OCI-LY7 (cell line): Measurements from ENCODE around the gene MKKS. TPM values are rescaled to one million over a fixed set of nuclear protein-coding genes. Genes with fewer than 3 reads are reported as not detected.

Experiments
- BruUV-seq: library from RNA; stranded (reverse); fragments of 400-500 nt; replicated peaks from 2 replicates; lab custom pipeline; 2021; lab: Mats Ljungman, UMichigan
- CTCF ChIA-PET: fragments of 300-600 bp; sonication (Branson Sonifier 250); formaldehyde crosslinking; loops from one replicate; lab custom pipeline; 2022; ENCODE audit warnings: antibody characterized with exemption; ENCODE audit not compliant: unreplicated experiment; lab: Charles Lee
- POLR2A ChIA-PET: fragments of 300-600 bp; sonication (Branson Sonifier 250); formaldehyde crosslinking; loops from one replicate; lab custom pipeline; 2022; ENCODE audit warnings: antibody characterized with exemption; lab: Charles Lee
- DNase-seq: peaks from one replicate; pipeline ENCODE4 v3.0.0-alpha.2; 2015; ENCODE audit warnings: low spot score
- H2AFZ ChIP-seq: fragments of 200-600 bp; sonication (generic), shearing (Covaris generic); 2 replicates; pipeline ENCODE4 v1.6.1; 2014; ENCODE audit warnings: mild to moderate bottlenecking, antibody characterized with exemption, low read length, moderate library complexity
- H3K27ac ChIP-seq: fragments of 200-600 bp; sonication (generic); 2 replicates; pipeline ENCODE4 v1.5.1; 2014; ENCODE audit warnings: mixed run types, low read depth, mild to moderate bottlenecking, moderate library complexity, low read length, inconsistent platforms; ENCODE audit not compliant: poor library complexity, severe bottlenecking
- H3K36me3 ChIP-seq: fragments of 200-600 bp; sonication (generic); 2 replicates; pipeline ENCODE4 v1.6.1; 2014; ENCODE audit warnings: mild to moderate bottlenecking, antibody characterized with exemption, low read length, moderate library complexity, mixed read lengths; ENCODE audit not compliant: insufficient read depth
- H3K4me1 ChIP-seq: fragments of 200-600 bp; sonication (generic); 2 replicates; pipeline ENCODE4 v1.5.1; 2014; ENCODE audit warnings: mild to moderate bottlenecking, low read length; ENCODE audit not compliant: insufficient read depth, poor library complexity, severe bottlenecking
- H3K4me2 ChIP-seq: fragments of 200-600 bp; sonication (generic); 2 replicates; pipeline ENCODE4 v1.6.1; 2014; ENCODE audit warnings: mild to moderate bottlenecking, low read length
- H3K4me3 ChIP-seq: fragments of 200-600 bp; sonication (generic); 2 replicates; pipeline ENCODE4 v1.5.1; 2014; ENCODE audit warnings: mild to moderate bottlenecking, low read depth, low read length; ENCODE audit not compliant: poor library complexity, severe bottlenecking
- H3K79me2 ChIP-seq: fragments of 200-600 bp; sonication (generic); 2 replicates; pipeline ENCODE4 v1.6.1; 2016; ENCODE audit warnings: low read depth, mild to moderate bottlenecking, low read length, moderate library complexity, mixed read lengths; ENCODE audit not compliant: insufficient read depth
- H3K9me2 ChIP-seq: fragments of 200-600 bp; sonication (generic); 2 replicates; pipeline ENCODE4 v1.6.1; 2016; ENCODE audit warnings: mild to moderate bottlenecking, low read length, mixed read lengths; ENCODE audit not compliant: insufficient read depth
- H3K9me3 ChIP-seq: fragments of 200-600 bp; sonication (generic); 2 replicates; pipeline ENCODE4 v1.6.1; 2014; ENCODE audit warnings: mild to moderate bottlenecking, mixed run types, low read length, mixed read lengths
- H4K20me1 ChIP-seq: fragments of 200-600 bp; sonication (generic); 2 replicates; pipeline ENCODE4 v1.6.1; 2014; ENCODE audit warnings: mild to moderate bottlenecking, antibody characterized with exemption, low read length, moderate library complexity, mixed read lengths; ENCODE audit not compliant: insufficient read depth
- CTCF ChIP-seq: fragments of 200-600 bp; sonication (generic); conservative IDR thresholded peaks from 2 replicates; pipeline ENCODE4 v1.5.1; 2014; ENCODE audit warnings: mild to moderate bottlenecking, antibody characterized with exemption, low read length, moderate library complexity, mixed read lengths
- EZH2phosphoT487 ChIP-seq: fragments of 200-600 bp; sonication (generic); IDR thresholded peaks from 2 replicates; pipeline ENCODE4 v1.6.1; 2018; ENCODE audit warnings: low read depth, borderline replicate concordance, mild to moderate bottlenecking, mixed run types, antibody characterized with exemption, low read length, moderate library complexity, mixed read lengths
- intact Hi-C: fragments of 100-400 bp; cut with micrococcal nuclease; formaldehyde crosslinking; loops from one replicate; pipeline ENCODE4 v1.10.0; 2022; ENCODE audit not compliant: unreplicated experiment
- total RNA-seq, 2 experiments: library from RNA; depleted of rRNA in 1 of 2; stranded (reverse); fragments of >200 nt in 1 of 2; shearing (Covaris generic) in 1 of 2; gene quantifications; 2 replicates each; pipeline ENCODE4 v1.2.3, GENCODE V29; 2014 to 2022

Gene MKKS
- total RNA-seq, 2 experiments from 2014 or later, result 1.0 to 5.6 TPM

- BruUV-seq, result no TSS peak
- CTCF ChIA-PET, result no interaction called here
- intact Hi-C loops, result no loop called here
Measured at GRCh38 chr20:10371467-10371866, 62.6 kb downstream of the MKKS start.

GRCh38 chr20:10370091-10370887 is 63.7 kb downstream of the MKKS start:
- Histone ChIP-seq H3K4me1 (no peaks in the 10 kb centered on the region), H3K9me2 (no peaks in the 10 kb centered on the region), H3K36me3 (no peaks in the 10 kb centered on the region), H3K4me2 (no peak overlapping the region), H3K4me3 (no peak overlapping the region), H3K9me3 (no peaks in the 10 kb centered on the region), H3K27ac (no peak overlapping the region), H3K79me2 (no peaks in the 10 kb centered on the region), H2AFZ (no peak overlapping the region), H4K20me1 (no peaks in the 10 kb centered on the region)
- DNase-seq, result no peak
- CTCF ChIA-PET, result no interaction called here
- TF ChIP-seq CTCF, result no peak
- TF ChIP-seq EZH2phosphoT487, result no peak
- POLR2A ChIA-PET, result interaction anchor here (0.5 kb wide), 1 partner anchor 289 kb away, joined by 5 read pairs; no protein-coding TSS in a partner anchor
- BruUV-seq, result no TSS peak
- intact Hi-C loops, result no loop called here

More at GRCh38 chr20:10371467-10371866, 62.6 kb downstream of the MKKS start:
- Histone ChIP-seq H4K20me1 (no peaks in the 10 kb centered on the region), H3K9me3 (no peaks in the 10 kb centered on the region), H3K79me2 (no peaks in the 10 kb centered on the region), H3K27ac (no peak overlapping the region), H3K4me1 (no peaks in the 10 kb centered on the region), H3K4me2 (no peak overlapping the region), H3K36me3 (no peaks in the 10 kb centered on the region), H2AFZ (no peak overlapping the region), H3K4me3 (no peak overlapping the region), H3K9me2 (no peaks in the 10 kb centered on the region)
- DNase-seq, result no peak
- POLR2A ChIA-PET, result interaction anchor here (0.6 kb wide), 1 partner anchor 415 kb away, joined by 5 read pairs; no protein-coding TSS in a partner anchor
- TF ChIP-seq CTCF (no peak), EZH2phosphoT487 (no peak)

GRCh38 chr20:10369723-10370090 is 64.3 kb downstream of the MKKS start:
- TF ChIP-seq CTCF, result no peak
- no peak for TF ChIP-seq EZH2phosphoT487
- Histone ChIP-seq H3K9me2 (no peaks in the 10 kb centered on the region), H3K79me2 (no peaks in the 10 kb centered on the region), H3K27ac (no peak overlapping the region), H3K4me3 (no peak overlapping the region), H2AFZ (no peak overlapping the region), H4K20me1 (no peaks in the 10 kb centered on the region), H3K9me3 (no peaks in the 10 kb centered on the region), H3K4me1 (no peaks in the 10 kb centered on the region), H3K4me2 (no peak overlapping the region), H3K36me3 (no peaks in the 10 kb centered on the region)
- ChIA-PET POLR2A (interaction anchor here (0.5 to 0.6 kb wide), 2 partner anchors 289 to 327 kb away, joined by 3 to 5 read pairs; no protein-coding TSS in a partner anchor), CTCF (no interaction called here)
- intact Hi-C loops, result no loop called here
- BruUV-seq, result no TSS peak
- DNase-seq, result no peak
